Activated T-helper 1 cell treated with Interleukin-2 at 50 U/mL for 16 hours (primary cell): ENCODE results near the gene DDAH1.
"Not testable (repeated sequence)": the region's sequence is repeated elsewhere in the genome, so short reads cannot be mapped to it uniquely, and the experiment has no call there.

ENCODE experiments used
- DNase-seq: peaks from one replicate; pipeline ENCODE4 v3.0.0-alpha.2; 2020; ENCODE audit warnings: low read depth

Gene DDAH1

GRCh38 chr1:85465099-85465785 is at the start of gene DDAH1:
Gene DDAH1, minus strand, starts transcription at chr1:85465159. Its CDS starts 114 bp downstream, at chr1:85465045.
- no peak for DNase-seq

GRCh38 chr1:85513998-85514397 is 49.0 kb upstream of the DDAH1 start:
- DNase-seq, result not testable (repeated sequence)

GRCh38 chr1:85504417-85504816 is 39.5 kb upstream of the DDAH1 start:
- DNase-seq, result no peak

- DNase-seq, result no peak
Measured at GRCh38 chr1:85502625-85503083, 37.7 kb upstream of the DDAH1 start.

- no peak for DNase-seq
Measured at GRCh38 chr1:85502171-85502570, 37.2 kb upstream of the DDAH1 start.

- no peak for DNase-seq
Measured at GRCh38 chr1:85501355-85501898, 36.5 kb upstream of the DDAH1 start.

- no peak for DNase-seq
Measured at GRCh38 chr1:85496941-85497582, 32.1 kb upstream of the DDAH1 start.

GRCh38 chr1:85495556-85495955 is 30.6 kb upstream of the DDAH1 start:
- DNase-seq, result no peak

- no peak for DNase-seq
Measured at GRCh38 chr1:85494904-85495266, 29.9 kb upstream of the DDAH1 start.

- DNase-seq, result no peak
Measured at GRCh38 chr1:85494074-85494903, 29.3 kb upstream of the DDAH1 start.

- DNase-seq, result no peak
Measured at GRCh38 chr1:85490270-85490985, 25.5 kb upstream of the DDAH1 start.

GRCh38 chr1:85488126-85488525 is 23.2 kb upstream of the DDAH1 start:
- DNase-seq, result no peak

- no peak for DNase-seq
Measured at GRCh38 chr1:85485516-85485915, 20.6 kb upstream of the DDAH1 start.

GRCh38 chr1:85484716-85485115 is 19.8 kb upstream of the DDAH1 start:
- no peak for DNase-seq

GRCh38 chr1:85484264-85484663 is 19.3 kb upstream of the DDAH1 start:
- DNase-seq, result no peak

GRCh38 chr1:85481688-85482087 is 16.7 kb upstream of the DDAH1 start:
- DNase-seq, result no peak

GRCh38 chr1:85480566-85480965 is 15.6 kb upstream of the DDAH1 start:
- no peak for DNase-seq

- DNase-seq, result no peak
Measured at GRCh38 chr1:85479491-85479890, 14.5 kb upstream of the DDAH1 start.

GRCh38 chr1:85478366-85478765 is 13.4 kb upstream of the DDAH1 start:
- no peak for DNase-seq

- DNase-seq, result no peak
Measured at GRCh38 chr1:85475055-85475454, 10.1 kb upstream of the DDAH1 start.

GRCh38 chr1:85473390-85473789 is 8.4 kb upstream of the DDAH1 start:
- DNase-seq, result no peak

- DNase-seq, result no peak
Measured at GRCh38 chr1:85471558-85471957, 6.6 kb upstream of the DDAH1 start.
